ENCODE data around the gene MAML2.

Gene MAML2

GRCh38 chr11:96229354-96229977 is 113.5 kb downstream of the MAML2 start:
- no peak overlapping the region for H3K4me3 ChIP-seq (ENCODE audit: low read depth, low read length)
- no peak for TF ChIP-seq CTCF (IDR thresholded peaks at IDR 0.05; ENCODE audit: low read depth, low read length)

GRCh38 chr11:96228910-96229309 is 114.1 kb downstream of the MAML2 start:
- TF ChIP-seq CTCF (IDR thresholded peaks at IDR 0.05; ENCODE audit: low read depth, low read length) = no peak
- H3K4me3 ChIP-seq (ENCODE audit: low read depth, low read length) = no peak overlapping the region

- H3K4me3 ChIP-seq (ENCODE audit: low read depth, low read length) = no peak overlapping the region
- no peak for TF ChIP-seq CTCF (IDR thresholded peaks at IDR 0.05; ENCODE audit: low read depth, low read length)
Observed at GRCh38 chr11:96228473-96228891, 114.5 kb downstream of the MAML2 start.

GRCh38 chr11:96227244-96227643 is 115.8 kb downstream of the MAML2 start:
- no peak for TF ChIP-seq CTCF (IDR thresholded peaks at IDR 0.05; ENCODE audit: low read depth, low read length)
- no peak overlapping the region for H3K4me3 ChIP-seq (ENCODE audit: low read depth, low read length)

GRCh38 chr11:96223083-96223482 is 119.9 kb downstream of the MAML2 start:
- H3K4me3 ChIP-seq (ENCODE audit: low read depth, low read length) = no peak overlapping the region
- no peak for TF ChIP-seq CTCF (IDR thresholded peaks at IDR 0.05; ENCODE audit: low read depth, low read length)

GRCh38 chr11:96222102-96222501 is 120.9 kb downstream of the MAML2 start:
- no peak for TF ChIP-seq CTCF (IDR thresholded peaks at IDR 0.05; ENCODE audit: low read depth, low read length)
- no peak overlapping the region for H3K4me3 ChIP-seq (ENCODE audit: low read depth, low read length)

- no peak for TF ChIP-seq CTCF (IDR thresholded peaks at IDR 0.05; ENCODE audit: low read depth, low read length)
- no peak overlapping the region for H3K4me3 ChIP-seq (ENCODE audit: low read depth, low read length)
Observed at GRCh38 chr11:96221244-96222070, 121.5 kb downstream of the MAML2 start.

Measured in WI38 (cell line).